Ovary (tissue), 3 donors: Measurements from ENCODE around the gene SETBP1.

ENCODE experiments used
- CTCF ChIP-seq, 3 donors: fragments of 450-650 bp in 2 of 3; fragments of 200-600 bp in 1 of 3; IDR thresholded peaks; one replicate each; pipeline versions ENCODE4 v1.5.1 to v1.8.0; 2016 to 2022; ENCODE audit warnings: antibody characterized with exemption in 3 of 3, mild to moderate bottlenecking in 1 of 3
- EP300 ChIP-seq: sonication (generic); formaldehyde crosslinking; IDR thresholded peaks from one replicate; pipeline ENCODE4 v1.6.1; 2017; ENCODE audit warnings: antibody characterized with exemption
- POLR2A ChIP-seq: fragments of 450-650 bp; IDR thresholded peaks from one replicate; pipeline ENCODE4 v1.6.1; 2017; ENCODE audit warnings: antibody characterized with exemption, mild to moderate bottlenecking, moderate library complexity
- donor health status: DM: no; HTN: no; CAD: no.

GRCh38 chr18:44924785-44925499, 244.3 kb downstream of the SETBP1 start:
- TF ChIP-seq CTCF (IDR thresholded peaks at IDR 0.05) (no peak), POLR2A (no peak), EP300 (no peak)
